HG02678 (cell line): Measurements from ENCODE around the gene CDK17.
A peak's percentile ranks its signal among the peaks of the same experiment; 100 is the strongest.
"Not testable (repeated sequence)": the region's sequence is repeated elsewhere in the genome, so short reads cannot be mapped to it uniquely, and the experiment has no call there.

Experiments
- ATAC-seq: cut with Tn5 transposase; IDR thresholded peaks from one replicate; pipeline ENCODE4 v1.9.1; 2021; ENCODE audit warnings: mild to moderate bottlenecking, moderate library complexity; ENCODE audit not compliant: unreplicated experiment

CDK17 gene

DNA sequence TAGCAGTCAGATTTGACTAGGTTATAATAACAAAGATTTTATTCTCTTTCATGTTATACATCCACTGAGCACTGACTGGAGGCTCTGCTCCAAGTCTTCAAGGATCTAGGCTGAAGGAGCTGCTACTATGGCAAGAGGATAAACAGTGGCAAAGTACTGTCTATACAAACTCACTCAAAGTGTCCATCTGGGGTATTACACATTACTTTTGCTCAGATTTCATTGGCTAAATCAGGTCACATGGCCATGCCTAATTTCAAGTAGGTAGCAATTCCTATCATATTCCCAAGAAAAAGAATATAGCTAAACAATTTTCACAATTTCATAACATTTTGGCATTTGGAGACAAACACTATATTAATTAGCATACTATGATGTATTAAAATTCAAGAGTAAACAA is 40.9 kb downstream of the CDK17 start:
- ATAC-seq = no peak

GRCh38 chr12:96356831-96357230 is 43.4 kb downstream of the CDK17 start:
- no peak for ATAC-seq

GRCh38 chr12:96354844-96355534 is 45.2 kb downstream of the CDK17 start:
- no peak for ATAC-seq

- no peak for ATAC-seq
Observed at GRCh38 chr12:96354326-96354725, 45.9 kb downstream of the CDK17 start.

DNA sequence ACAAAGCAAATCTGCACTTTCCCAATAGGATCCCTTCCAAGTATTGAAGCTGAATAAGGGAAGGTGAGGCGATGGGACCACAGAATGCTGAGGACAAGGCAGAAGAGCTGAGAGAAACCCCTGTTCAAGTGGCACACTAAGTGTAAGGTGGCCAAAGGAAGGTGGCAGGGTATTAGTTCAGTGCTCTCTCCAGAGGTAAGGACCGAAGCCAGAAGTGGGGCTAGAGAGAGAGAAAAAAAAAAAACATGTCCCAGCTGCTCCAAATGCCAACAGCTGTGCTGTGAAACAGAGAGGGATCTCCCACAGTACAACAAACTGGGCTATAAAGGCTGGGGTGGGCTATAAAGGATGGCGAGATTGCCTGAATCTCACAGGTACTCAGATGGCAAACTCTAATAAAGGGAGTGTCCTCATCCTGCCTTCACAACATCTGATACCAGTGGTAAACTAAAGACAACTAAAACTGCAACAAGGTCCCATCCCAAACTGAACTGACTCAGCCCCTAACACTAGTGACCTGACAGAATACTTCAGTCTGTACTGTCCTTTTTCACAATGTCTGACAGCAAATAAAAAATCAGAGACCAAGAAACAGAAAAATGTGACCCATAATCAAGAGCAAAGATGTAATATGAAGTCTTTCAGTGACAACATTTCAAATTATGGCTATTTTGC is 47.9 kb downstream of the CDK17 start:
- ATAC-seq = no peak

DNA sequence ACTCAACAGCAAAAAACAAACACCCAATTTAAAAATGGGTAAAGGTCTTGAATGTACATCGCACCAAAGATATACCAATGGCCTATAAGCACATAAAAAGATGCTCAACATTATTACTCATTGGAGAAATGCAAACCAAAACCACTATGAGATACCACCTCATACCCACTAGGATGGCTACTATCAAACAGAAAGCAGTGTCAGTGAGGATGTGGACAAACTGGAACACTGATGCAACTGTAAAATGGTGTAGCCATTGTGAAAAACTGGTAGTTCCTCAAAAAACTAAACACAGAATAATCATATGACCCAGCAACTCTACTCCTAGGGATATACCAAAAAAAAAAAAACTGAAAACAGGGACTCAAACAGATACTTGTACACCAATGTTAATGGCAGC is 49.3 kb downstream of the CDK17 start:
- ATAC-seq = peak; percentile 41

DNA sequence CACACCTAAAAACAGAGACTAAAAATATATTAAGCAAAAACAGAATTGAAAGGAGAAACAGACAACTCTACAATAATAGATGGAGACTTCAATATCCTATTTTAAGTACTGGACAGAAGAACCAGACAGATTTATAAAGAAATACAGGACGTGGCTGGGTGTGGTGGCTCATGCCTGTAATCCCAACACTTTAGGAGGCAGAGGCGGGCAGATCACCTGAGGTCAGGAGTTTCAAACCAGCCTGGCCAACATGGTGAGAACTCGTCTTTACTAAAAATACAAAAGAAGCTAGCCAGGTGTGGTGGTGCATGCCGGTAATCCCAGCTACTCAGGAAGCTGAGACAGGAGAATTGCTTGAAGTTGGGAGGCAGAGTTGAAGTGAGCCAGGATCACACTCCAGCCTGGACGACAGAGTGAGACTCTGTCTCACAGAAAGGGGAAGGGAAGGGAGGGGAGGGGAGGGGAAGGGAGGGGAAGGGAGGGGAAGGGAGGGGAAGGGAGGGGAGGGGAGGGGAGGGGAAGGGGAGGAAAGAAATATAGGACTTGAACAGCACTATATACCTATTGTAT is 53.0 kb downstream of the CDK17 start:
- ATAC-seq = no peak

- not testable (repeated sequence) for ATAC-seq
Observed at GRCh38 chr12:96346716-96347115, 53.5 kb downstream of the CDK17 start.

GRCh38 chr12:96344124-96344695 is 56.0 kb downstream of the CDK17 start:
- no peak for ATAC-seq

DNA sequence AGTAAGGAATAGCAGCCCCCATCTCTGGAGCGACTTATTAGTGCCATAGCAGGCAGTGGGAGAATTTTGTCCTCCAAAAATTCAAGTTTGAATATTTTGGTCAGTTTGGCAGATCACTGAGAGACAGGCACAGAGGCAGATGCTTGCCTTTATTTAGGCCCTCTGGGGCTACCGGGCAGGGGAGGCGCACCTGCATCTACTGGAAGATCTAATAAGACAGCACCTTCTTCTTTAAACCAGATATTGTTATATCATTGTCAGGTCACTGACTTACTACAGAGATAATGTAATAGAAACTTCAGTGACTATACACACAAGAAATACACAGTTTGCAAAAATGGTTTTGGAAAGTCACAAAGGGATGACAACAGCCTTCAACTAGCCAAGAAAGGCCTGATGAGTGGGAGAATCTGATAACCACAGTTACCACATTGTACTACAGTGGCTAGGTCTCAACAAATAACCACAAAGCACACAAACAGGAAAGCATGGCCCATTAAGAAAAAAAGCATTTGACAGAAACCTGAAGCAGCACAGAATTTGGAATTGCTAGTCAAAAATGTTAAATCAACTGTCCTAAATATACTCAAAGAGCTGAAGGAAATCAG is 56.8 kb downstream of the CDK17 start:
- ATAC-seq = peak; percentile 81

- ATAC-seq = not testable (repeated sequence)
Observed at GRCh38 chr12:96339666-96340065, 60.6 kb downstream of the CDK17 start.

DNA sequence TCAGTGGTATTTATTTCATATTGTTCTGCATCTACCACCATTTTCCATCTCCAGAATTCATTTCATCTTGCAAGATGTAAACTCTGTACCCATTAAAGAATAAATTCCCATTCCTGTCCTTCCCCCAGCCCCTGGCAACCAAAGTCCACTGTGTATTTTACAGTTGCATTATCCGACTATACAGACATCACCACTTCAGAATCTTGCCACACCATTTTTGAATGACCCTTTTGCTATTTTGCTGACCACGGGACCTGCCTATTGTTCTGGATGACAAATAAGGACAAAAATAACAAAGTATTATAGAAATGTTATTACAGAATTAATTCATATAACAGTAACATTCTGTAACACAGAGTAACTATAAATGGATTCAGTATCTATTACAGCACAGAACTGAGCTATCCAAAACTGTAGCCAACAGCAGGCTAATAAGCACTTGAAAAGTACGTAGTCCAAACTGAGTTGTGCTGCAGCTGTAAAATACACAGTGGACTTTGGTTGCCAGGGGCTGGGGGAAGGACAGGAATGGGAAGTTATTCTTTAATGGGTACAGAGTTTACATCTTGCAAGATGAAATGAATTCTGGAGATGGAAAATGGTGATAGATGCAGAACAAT is 61.3 kb downstream of the CDK17 start:
- no peak for ATAC-seq

DNA sequence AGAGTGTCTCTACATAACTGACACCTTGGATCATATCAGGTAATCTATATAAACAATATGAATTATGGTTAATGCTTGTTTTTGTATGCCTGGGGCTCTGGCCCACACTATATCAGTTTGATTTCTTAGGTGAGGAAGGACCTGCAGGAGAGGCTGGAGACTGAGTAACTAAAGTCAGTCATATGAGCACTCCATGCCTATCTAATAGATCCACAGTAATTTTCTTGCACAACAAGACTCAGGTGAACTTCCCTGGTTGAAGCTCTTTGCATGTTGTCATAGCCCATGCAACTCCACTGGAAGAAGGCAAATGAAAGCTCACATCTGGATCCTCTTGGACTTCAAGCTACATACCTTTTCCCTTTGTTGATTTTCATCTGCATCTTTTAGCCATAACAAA is 62.3 kb downstream of the CDK17 start:
- ATAC-seq = no peak

GRCh38 chr12:96336489-96336888 is 63.8 kb downstream of the CDK17 start:
- no peak for ATAC-seq

GRCh38 chr12:96335270-96335669 is 65.0 kb downstream of the CDK17 start:
- ATAC-seq = peak; percentile 85

GRCh38 chr12:96334502-96334901 is 65.7 kb downstream of the CDK17 start:
- no peak for ATAC-seq

DNA sequence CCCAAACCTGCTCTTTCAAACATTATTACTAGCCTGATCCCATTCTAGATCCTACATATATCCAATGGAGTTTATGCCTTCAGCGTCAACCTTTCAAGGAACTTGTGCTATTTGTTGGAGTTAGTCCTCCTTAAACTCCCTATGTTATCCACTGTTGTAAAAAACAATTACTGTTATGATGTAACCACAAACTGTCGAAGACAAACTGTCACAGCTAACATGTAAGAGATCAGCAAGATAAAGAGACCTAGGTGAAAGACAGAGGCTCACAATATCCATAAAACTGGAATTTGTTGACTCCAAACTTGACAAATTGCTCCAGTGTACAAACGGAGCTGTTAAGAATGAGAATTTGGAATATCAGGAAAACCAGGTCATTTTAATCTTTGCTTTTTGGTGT is 70.7 kb downstream of the CDK17 start:
- ATAC-seq = no peak

GRCh38 chr12:96329018-96329417 is 71.2 kb downstream of the CDK17 start:
- no peak for ATAC-seq

DNA sequence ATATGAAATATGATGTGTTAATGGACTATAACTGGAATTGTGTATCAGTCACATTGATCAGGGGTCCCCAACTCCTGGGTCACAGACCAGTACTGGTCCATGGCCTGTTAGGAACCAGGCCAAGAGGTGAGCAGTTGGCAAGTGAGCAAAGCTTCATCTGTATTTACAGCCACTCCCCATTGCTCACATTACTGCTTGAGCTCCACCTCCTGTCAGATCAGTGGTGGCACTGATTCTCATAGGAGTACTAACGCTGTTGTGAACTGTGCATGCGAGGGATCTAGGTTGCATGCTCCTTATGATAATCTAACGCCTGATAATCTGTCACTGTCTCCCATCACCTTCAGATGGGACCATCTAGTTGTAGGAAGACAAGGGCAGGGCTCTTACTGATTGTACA is 72.3 kb downstream of the CDK17 start:
- ATAC-seq = peak; percentile 20

DNA sequence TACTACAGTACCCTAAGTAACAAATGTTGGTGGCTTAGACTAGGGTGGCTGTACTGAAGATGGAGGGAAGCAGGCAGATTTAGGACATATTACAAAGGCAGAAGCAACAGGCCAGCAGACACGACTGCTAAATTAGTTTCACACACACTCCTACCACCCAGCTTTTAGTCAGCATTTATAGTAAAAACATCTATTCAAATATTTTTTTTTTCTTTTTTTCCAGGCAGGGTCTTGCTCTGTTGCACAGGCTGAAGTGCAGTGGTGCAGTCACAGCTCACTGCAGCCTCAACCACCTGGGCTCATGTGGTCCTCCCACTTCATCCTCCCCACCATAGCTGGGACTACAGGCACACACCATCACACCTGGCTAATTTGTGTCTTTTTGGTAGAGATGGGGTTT is 72.9 kb downstream of the CDK17 start:
- peak; percentile 83 for ATAC-seq

GRCh38 chr12:96326628-96327227 is 73.5 kb downstream of the CDK17 start:
- no peak for ATAC-seq
